PC-9 (cell line): ENCODE data around the gene C1orf21.

Experiments used
- EZH2 ChIP-seq: fragments of 200-600 bp; sonication (generic); IDR thresholded peaks from 2 replicates; pipeline ENCODE4 v1.8.0; 2017; ENCODE audit warnings: antibody characterized with exemption, low read depth
- TF ChIP-seq, protein P1 (sequence below): fragments of 200-600 bp; sonication (generic); conservative IDR thresholded peaks from 2 replicates; pipeline ENCODE4 v1.6.1; 2017; ENCODE audit warnings: mixed run types, antibody characterized with exemption, mild to moderate bottlenecking, moderate library complexity

DNA sequence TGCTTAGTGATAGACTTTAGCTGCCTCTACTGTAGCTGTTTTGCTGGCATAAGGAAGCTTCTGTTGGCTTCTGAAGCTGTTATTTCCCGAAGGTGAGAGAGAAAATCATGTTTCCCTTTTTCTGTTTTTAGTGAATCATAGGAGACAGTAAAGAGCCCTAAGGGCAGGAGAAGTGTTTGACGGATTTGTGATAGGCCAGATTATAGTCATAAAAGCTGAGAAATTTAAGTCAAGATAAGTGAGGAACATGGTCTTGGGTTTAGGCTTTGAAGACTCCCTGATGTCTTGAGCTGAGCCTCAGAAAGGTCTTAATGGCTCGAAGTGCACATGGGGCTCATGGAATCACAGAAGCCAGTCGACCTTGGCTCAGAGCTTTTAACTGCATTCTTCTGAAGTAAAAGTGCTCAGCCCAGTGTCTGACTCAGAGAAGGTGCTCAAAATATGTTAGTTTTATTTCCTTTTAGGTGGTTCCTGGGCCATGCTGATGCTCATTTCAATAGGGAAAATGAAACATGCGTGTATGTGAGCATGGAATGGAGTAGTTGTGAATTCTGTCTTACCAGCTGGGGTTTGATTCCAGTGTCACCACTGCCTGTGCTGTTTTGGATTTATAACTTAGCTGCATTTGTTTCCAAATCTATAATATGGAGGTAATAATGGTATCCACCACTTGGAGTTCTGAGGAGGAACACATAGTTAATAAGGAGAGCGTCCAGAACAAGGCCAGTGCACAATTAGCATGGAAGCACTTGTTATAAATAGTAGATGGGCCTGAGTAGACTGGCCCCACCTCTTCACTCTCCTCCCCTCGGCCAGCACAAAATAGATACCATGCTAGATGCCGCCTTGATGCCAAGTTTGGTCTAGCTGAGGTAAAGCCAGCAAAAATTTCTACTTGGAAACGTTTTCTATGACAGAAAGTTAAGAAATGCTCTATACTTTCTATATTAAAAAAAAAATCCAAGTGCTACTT is 99.2 kb downstream of the C1orf21 start:
- TF ChIP-seq, protein P1, sequence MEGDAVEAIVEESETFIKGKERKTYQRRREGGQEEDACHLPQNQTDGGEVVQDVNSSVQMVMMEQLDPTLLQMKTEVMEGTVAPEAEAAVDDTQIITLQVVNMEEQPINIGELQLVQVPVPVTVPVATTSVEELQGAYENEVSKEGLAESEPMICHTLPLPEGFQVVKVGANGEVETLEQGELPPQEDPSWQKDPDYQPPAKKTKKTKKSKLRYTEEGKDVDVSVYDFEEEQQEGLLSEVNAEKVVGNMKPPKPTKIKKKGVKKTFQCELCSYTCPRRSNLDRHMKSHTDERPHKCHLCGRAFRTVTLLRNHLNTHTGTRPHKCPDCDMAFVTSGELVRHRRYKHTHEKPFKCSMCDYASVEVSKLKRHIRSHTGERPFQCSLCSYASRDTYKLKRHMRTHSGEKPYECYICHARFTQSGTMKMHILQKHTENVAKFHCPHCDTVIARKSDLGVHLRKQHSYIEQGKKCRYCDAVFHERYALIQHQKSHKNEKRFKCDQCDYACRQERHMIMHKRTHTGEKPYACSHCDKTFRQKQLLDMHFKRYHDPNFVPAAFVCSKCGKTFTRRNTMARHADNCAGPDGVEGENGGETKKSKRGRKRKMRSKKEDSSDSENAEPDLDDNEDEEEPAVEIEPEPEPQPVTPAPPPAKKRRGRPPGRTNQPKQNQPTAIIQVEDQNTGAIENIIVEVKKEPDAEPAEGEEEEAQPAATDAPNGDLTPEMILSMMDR = no peak
- no peak for TF ChIP-seq EZH2
